ENCODE measurements around the gene CTSZ.

GRCh38 chr20:58986286-58986967 is 20.6 kb downstream of the CTSZ start:
- TF ChIP-seq, protein P1, sequence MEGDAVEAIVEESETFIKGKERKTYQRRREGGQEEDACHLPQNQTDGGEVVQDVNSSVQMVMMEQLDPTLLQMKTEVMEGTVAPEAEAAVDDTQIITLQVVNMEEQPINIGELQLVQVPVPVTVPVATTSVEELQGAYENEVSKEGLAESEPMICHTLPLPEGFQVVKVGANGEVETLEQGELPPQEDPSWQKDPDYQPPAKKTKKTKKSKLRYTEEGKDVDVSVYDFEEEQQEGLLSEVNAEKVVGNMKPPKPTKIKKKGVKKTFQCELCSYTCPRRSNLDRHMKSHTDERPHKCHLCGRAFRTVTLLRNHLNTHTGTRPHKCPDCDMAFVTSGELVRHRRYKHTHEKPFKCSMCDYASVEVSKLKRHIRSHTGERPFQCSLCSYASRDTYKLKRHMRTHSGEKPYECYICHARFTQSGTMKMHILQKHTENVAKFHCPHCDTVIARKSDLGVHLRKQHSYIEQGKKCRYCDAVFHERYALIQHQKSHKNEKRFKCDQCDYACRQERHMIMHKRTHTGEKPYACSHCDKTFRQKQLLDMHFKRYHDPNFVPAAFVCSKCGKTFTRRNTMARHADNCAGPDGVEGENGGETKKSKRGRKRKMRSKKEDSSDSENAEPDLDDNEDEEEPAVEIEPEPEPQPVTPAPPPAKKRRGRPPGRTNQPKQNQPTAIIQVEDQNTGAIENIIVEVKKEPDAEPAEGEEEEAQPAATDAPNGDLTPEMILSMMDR (IDR thresholded peaks at IDR 0.05), result no peak
- no peak for TF ChIP-seq POLR2A (IDR thresholded peaks at IDR 0.05)
